ENCODE results near the gene MS4A13.
"Not testable (repeated sequence)": the region's sequence is repeated elsewhere in the genome, so short reads cannot be mapped to it uniquely, and the experiment has no call there.

GRCh38 chr11:60510209-60510608, 5.0 kb upstream of the MS4A13 start:
- TF ChIP-seq CTCF (conservative IDR thresholded peaks at IDR 0.05); ZFX (IDR thresholded peaks at IDR 0.05): not testable (repeated sequence)
